Astrocyte (in vitro differentiated cells and primary cell): ENCODE data around the gene DLX6. TPM values are rescaled to one million over a fixed set of nuclear protein-coding genes. Genes with fewer than 3 reads are reported as not detected.
A peak's percentile ranks its signal among the peaks of the same experiment; 100 is the strongest.

ENCODE experiments used
- DNase-seq: peaks from one replicate; pipeline ENCODE4 v3.0.0-alpha.2; 2010; ENCODE audit warnings: low read depth
- FAIRE-seq: peaks from 2 replicates; lab custom pipeline; 2011; peaks lifted over from hg19 to GRCh38; lab: Jason Lieb, UNC
- H2AFZ ChIP-seq: 2 replicates; pipeline ENCODE4 v1.6.0; 2012; ENCODE audit warnings: low read depth, low read length, inconsistent platforms
- H3K27ac ChIP-seq: 2 replicates; pipeline ENCODE4 v1.5.1; 2011; ENCODE audit warnings: low read depth, low read length, inconsistent platforms
- H3K27me3 ChIP-seq: 2 replicates; pipeline ENCODE4 v1.6.0; 2011; ENCODE audit warnings: low read length, inconsistent platforms; ENCODE audit not compliant: insufficient read depth
- H3K36me3 ChIP-seq: 2 replicates; pipeline ENCODE4 v1.5.1; 2011; ENCODE audit warnings: low read length, inconsistent platforms; ENCODE audit not compliant: insufficient read depth
- H3K4me1 ChIP-seq: 2 replicates; pipeline ENCODE4 v1.5.1; 2011; ENCODE audit warnings: low read length, inconsistent platforms; ENCODE audit not compliant: insufficient read depth
- H3K4me2 ChIP-seq: 2 replicates; pipeline ENCODE4 v1.6.0; 2012; ENCODE audit warnings: low read length, inconsistent platforms
- H3K4me3 ChIP-seq: 2 replicates; pipeline ENCODE4 v1.5.1; 2011; ENCODE audit warnings: low read depth, mild to moderate bottlenecking, low read length, inconsistent platforms; ENCODE audit not compliant: insufficient read depth
- H3K79me2 ChIP-seq: 2 replicates; pipeline ENCODE4 v1.6.0; 2012; ENCODE audit warnings: mild to moderate bottlenecking, low read length, inconsistent platforms; ENCODE audit not compliant: insufficient read depth
- H3K9ac ChIP-seq: 2 replicates; pipeline ENCODE4 v1.6.0; 2012; ENCODE audit warnings: mild to moderate bottlenecking, low read length, inconsistent platforms
- H3K9me3 ChIP-seq: 2 replicates; pipeline ENCODE4 v1.5.1; 2012; ENCODE audit warnings: low read depth, mild to moderate bottlenecking, low read length, inconsistent platforms; ENCODE audit not compliant: insufficient read depth
- H4K20me1 ChIP-seq: 2 replicates; pipeline ENCODE4 v1.6.0; 2012; ENCODE audit warnings: low read length, inconsistent platforms; ENCODE audit not compliant: insufficient read depth
- H3K27ac Mint-ChIP-seq: one replicate; pipeline ENCODE4 v1.8.0; 2021; ENCODE audit warnings: mild to moderate bottlenecking, mixed read lengths; ENCODE audit not compliant: unreplicated experiment
- H3K27me3 Mint-ChIP-seq: one replicate; pipeline ENCODE4 v1.8.0; 2021; ENCODE audit warnings: low read depth, mixed read lengths; ENCODE audit not compliant: unreplicated experiment
- H3K36me3 Mint-ChIP-seq: one replicate; pipeline ENCODE4 v1.8.0; 2021; ENCODE audit warnings: low read depth, mixed read lengths; ENCODE audit not compliant: unreplicated experiment
- H3K4me1 Mint-ChIP-seq: one replicate; pipeline ENCODE4 v1.8.0; 2021; ENCODE audit warnings: low read depth, mixed read lengths; ENCODE audit not compliant: unreplicated experiment
- H3K4me3 Mint-ChIP-seq: one replicate; pipeline ENCODE4 v1.8.0; 2021; ENCODE audit warnings: mild to moderate bottlenecking, moderate library complexity, mixed read lengths; ENCODE audit not compliant: unreplicated experiment
- H3K9me3 Mint-ChIP-seq: one replicate; pipeline ENCODE4 v1.8.0; 2021; ENCODE audit warnings: mild to moderate bottlenecking, mixed read lengths; ENCODE audit not compliant: unreplicated experiment
- EZH2 ChIP-seq: IDR thresholded peaks from 2 replicates; pipeline ENCODE4 v1.6.1; 2012; ENCODE audit warnings: mild to moderate bottlenecking, low read length, inconsistent platforms; ENCODE audit not compliant: insufficient read depth
- total RNA-seq: library from RNA; stranded (reverse); gene quantifications from 2 replicates; pipeline ENCODE4 v1.2.1, GENCODE V29; 2021
- TF ChIP-seq, protein P1 (sequence below): IDR thresholded peaks from 2 replicates; pipeline ENCODE4 v1.5.1; 2011; ENCODE audit warnings: low read depth, mild to moderate bottlenecking, inconsistent platforms, low read length, moderate library complexity; ENCODE audit not compliant: insufficient read depth

Gene DLX6
- total RNA-seq, 1 donor from 2014 or later, result 0.25 TPM

DNA sequence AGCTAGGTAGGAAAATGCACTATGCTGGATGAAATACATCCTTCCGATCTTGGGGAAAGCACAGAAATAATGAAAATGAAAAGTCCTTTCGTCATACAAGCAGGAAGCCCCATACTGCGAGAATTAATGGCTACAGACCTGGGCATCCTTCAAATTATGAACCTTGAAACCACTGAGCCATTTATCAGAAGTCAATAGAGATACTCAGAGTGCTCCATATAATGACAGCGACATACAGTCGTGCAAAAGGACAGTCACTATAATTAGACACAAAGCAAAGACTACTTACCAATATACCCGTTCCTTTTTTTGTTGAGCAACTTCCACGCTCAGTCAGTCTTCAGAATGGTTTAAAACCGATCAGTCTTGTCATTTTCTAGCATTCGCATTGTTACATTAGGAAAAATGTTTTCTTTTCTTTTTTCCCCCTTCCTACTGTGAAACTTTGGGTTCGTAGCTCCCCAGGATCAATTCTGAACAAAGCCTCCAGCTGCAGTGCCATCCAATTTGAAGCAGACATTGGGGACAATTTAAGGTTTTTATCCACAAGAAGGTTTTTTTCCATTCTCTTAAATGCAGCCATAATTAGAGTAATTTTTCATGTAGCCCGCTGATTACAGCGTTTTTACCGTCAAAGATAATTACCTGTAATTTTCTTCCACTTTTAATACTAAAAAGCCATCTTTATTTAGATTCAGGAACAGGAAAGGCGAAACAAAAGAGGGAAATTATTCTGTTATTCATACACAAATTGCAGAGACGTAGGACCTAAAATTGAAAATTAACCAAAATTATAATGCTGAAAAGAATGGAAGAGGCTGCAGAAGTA, 6.4 kb downstream of the DLX6 start:
- TF ChIP-seq, protein P1, sequence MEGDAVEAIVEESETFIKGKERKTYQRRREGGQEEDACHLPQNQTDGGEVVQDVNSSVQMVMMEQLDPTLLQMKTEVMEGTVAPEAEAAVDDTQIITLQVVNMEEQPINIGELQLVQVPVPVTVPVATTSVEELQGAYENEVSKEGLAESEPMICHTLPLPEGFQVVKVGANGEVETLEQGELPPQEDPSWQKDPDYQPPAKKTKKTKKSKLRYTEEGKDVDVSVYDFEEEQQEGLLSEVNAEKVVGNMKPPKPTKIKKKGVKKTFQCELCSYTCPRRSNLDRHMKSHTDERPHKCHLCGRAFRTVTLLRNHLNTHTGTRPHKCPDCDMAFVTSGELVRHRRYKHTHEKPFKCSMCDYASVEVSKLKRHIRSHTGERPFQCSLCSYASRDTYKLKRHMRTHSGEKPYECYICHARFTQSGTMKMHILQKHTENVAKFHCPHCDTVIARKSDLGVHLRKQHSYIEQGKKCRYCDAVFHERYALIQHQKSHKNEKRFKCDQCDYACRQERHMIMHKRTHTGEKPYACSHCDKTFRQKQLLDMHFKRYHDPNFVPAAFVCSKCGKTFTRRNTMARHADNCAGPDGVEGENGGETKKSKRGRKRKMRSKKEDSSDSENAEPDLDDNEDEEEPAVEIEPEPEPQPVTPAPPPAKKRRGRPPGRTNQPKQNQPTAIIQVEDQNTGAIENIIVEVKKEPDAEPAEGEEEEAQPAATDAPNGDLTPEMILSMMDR, result no peak
- Mint-ChIP-seq H3K27me3 (peaks cover 94% of the 10 kb centered on the region), H3K4me3 (no peak overlapping the region), H3K27ac (no peak overlapping the region), H3K4me1 (no peaks in the 10 kb centered on the region), H3K36me3 (no peaks in the 10 kb centered on the region), H3K9me3 (peaks cover 17% of the 10 kb centered on the region)
- no peak overlapping the region for H2AFZ ChIP-seq
- H3K4me1 ChIP-seq, result no peaks in the 10 kb centered on the region
- peaks cover 96% of the 10 kb centered on the region for H3K27me3 ChIP-seq
- FAIRE-seq, result no peak
- no peaks in the 10 kb centered on the region for H3K36me3 ChIP-seq
- no peak overlapping the region for H3K4me3 ChIP-seq
- no peak overlapping the region for H3K9ac ChIP-seq
- H3K79me2 ChIP-seq, result no peaks in the 10 kb centered on the region
- no peaks in the 10 kb centered on the region for H3K9me3 ChIP-seq
- DNase-seq, result no peak
- no peaks in the 10 kb centered on the region for H4K20me1 ChIP-seq
- H3K27ac ChIP-seq, result no peak overlapping the region
- no peak overlapping the region for H3K4me2 ChIP-seq

GRCh38 chr7:97012365-97013133, 7.2 kb downstream of the DLX6 start:
- Histone ChIP-seq H3K36me3 (no peaks in the 10 kb centered on the region), H3K27ac (no peak overlapping the region), H3K27me3 (peaks cover 95% of the 10 kb centered on the region), H4K20me1 (no peaks in the 10 kb centered on the region), H3K9me3 (no peaks in the 10 kb centered on the region), H2AFZ (no peak overlapping the region), H3K4me2 (no peak overlapping the region), H3K4me1 (no peaks in the 10 kb centered on the region), H3K4me3 (no peak overlapping the region), H3K79me2 (no peaks in the 10 kb centered on the region), H3K9ac (no peak overlapping the region)
- H3K9me3 Mint-ChIP-seq, result peaks cover 17% of the 10 kb centered on the region
- no peak for DNase-seq
- no peak overlapping the region for H3K4me3 Mint-ChIP-seq
- no peaks in the 10 kb centered on the region for H3K36me3 Mint-ChIP-seq
- peaks cover 3% of the 10 kb centered on the region for H3K4me1 Mint-ChIP-seq
- FAIRE-seq, result no peak
- peaks cover 94% of the 10 kb centered on the region for H3K27me3 Mint-ChIP-seq
- TF ChIP-seq EZH2, result peak; percentile 17
- TF ChIP-seq, protein P1, result no peak
- H3K27ac Mint-ChIP-seq, result no peak overlapping the region
